ENCODE results near the gene ATXN3. TPM values are rescaled to one million over a fixed set of nuclear protein-coding genes. Genes with fewer than 3 reads are reported as not detected.

ATXN3 gene
- total and polyA plus RNA-seq, 2 of the 13 experiments (the other 11 are each of a cell fraction or from before 2014, with no cell fraction given), result 14.9 to 17.3 TPM

DNA sequence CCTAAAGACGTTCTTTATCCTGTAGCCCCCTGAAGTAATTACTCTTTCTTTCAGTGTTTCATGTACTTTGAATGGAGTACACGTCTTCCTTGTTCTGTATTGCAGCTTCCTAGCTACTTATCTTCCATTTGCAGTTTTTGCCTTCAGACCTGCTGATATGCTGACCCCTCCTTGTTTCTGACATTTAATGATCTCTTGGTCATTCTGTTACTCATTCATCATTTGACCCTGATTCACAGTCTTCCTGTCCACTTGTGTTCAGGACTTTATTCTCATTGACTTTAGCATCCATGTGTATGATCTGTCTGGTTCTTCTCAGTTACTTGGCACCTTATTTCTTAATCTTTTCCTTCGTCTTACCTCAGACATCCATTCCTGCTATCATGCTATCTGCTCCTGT, 37.6 kb upstream of the ATXN3 start:
- no peak overlapping the region for H3K9ac ChIP-seq (ENCODE audit: insufficient read depth, low read depth, low read length)
- no peaks in the 10 kb centered on the region for H4K20me1 ChIP-seq (ENCODE audit: insufficient read depth, low read length)
- ChIA-PET POLR2A (no interaction called here), CTCF (ENCODE audit: low intra/inter-chr PET ratio, low total read pairs) (no interaction called here)
- FAIRE-seq, result no peak
- no peak overlapping the region for H2AFZ ChIP-seq (ENCODE audit: low read length)
- no peaks in the 10 kb centered on the region for H3K9me3 ChIP-seq (ENCODE audit: low read length)
- no peak overlapping the region for H3K27ac ChIP-seq (ENCODE audit: extremely low read length, insufficient read depth, low read length)
- peaks cover 12 to 65% of the 10 kb centered on the region in 2 experiments for H3K36me3 ChIP-seq (replicated peaks in 1 of 2; ENCODE audit: control insufficient read depth in 1 of 2, insufficient read depth in 2 of 2, low read length in 2 of 2)
- TF ChIP-seq RELA (CRISPR knock-in tag; IDR thresholded peaks at IDR 0.05) (no peak), ZNF678 (CRISPR knock-in tag; IDR thresholded peaks at IDR 0.05) (no peak), RFXANK (CRISPR knock-in tag; IDR thresholded peaks at IDR 0.05) (no peak), ZSCAN31 (CRISPR knock-in tag; IDR thresholded peaks at IDR 0.05; ENCODE audit: low read depth) (no peak), KMT2A (CRISPR knock-in tag; IDR thresholded peaks at IDR 0.05) (no peak)
- TF ChIP-seq, protein P1, sequence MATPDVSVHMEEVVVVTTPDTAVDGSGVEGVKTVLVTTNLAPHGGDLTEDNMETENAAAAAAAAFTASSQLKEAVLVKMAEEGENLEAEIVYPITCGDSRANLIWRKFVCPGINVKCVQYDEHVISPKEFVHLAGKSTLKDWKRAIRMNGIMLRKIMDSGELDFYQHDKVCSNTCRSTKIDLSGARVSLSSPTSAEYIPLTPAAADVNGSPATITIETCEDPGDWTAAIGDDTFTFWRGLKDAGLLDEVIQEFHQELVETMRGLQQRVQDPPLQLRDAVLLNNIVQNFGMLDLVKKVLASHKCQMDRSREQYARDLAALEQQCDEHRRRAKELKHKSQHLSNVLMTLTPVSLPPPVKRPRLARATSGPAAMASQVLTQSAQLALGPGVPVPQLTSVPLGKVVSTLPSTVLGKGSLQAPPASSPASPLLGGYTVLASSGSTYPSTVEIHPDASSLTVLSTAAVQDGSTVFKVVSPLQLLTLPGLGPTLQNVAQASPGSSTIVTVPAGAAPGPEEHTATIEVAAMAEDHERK (CRISPR knock-in tag; IDR thresholded peaks at IDR 0.05; ENCODE audit: low read depth), result no peak
- TF ChIP-seq, protein P2, sequence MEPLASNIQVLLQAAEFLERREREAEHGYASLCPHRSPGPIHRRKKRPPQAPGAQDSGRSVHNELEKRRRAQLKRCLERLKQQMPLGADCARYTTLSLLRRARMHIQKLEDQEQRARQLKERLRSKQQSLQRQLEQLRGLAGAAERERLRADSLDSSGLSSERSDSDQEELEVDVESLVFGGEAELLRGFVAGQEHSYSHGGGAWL (CRISPR knock-in tag; IDR thresholded peaks at IDR 0.05), result no peak
- TF ChIP-seq, protein P3, sequence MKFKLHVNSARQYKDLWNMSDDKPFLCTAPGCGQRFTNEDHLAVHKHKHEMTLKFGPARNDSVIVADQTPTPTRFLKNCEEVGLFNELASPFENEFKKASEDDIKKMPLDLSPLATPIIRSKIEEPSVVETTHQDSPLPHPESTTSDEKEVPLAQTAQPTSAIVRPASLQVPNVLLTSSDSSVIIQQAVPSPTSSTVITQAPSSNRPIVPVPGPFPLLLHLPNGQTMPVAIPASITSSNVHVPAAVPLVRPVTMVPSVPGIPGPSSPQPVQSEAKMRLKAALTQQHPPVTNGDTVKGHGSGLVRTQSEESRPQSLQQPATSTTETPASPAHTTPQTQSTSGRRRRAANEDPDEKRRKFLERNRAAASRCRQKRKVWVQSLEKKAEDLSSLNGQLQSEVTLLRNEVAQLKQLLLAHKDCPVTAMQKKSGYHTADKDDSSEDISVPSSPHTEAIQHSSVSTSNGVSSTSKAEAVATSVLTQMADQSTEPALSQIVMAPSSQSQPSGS (CRISPR knock-in tag; IDR thresholded peaks at IDR 0.05), result no peak
- H3K4me1 ChIP-seq (ENCODE audit: insufficient read depth, low read length), result no peaks in the 10 kb centered on the region
- intact Hi-C loops (cut with micrococcal nuclease; ENCODE audit: unreplicated experiment), result no loop called here
- H3K4me3 ChIP-seq (replicated peaks in 1 of 3; ENCODE audit: insufficient read depth in 1 of 3, low read depth in 2 of 3, low read length in 3 of 3), result no peak overlapping the region
- in situ Hi-C loops (cut with HindIII; ENCODE audit: extremely low pct_ligation_motif_present, low pct_unique_long_range_greater_than_20kb), result no loop called here
- no peak for ATAC-seq
- no TSS peak for BruUV-seq (replicated peaks)
- H3K79me2 ChIP-seq (ENCODE audit: insufficient read depth, low read length), result no peaks in the 10 kb centered on the region
- no peak for DNase-seq (ENCODE audit: low spot score)
- 100% methylated on average over 3 of the region's 3 CpGs for WGBS (ENCODE audit: low lambda C conversion rate)
- H3K4me2 ChIP-seq (ENCODE audit: low read depth, low read length), result no peak overlapping the region
- no peaks in the 10 kb centered on the region for H3K27me3 ChIP-seq (ENCODE audit: control insufficient read depth in 1 of 2, insufficient read depth in 2 of 2, low read length in 2 of 2)

Data from HepG2 (cell line).